HG03175 (cell line): ENCODE results near the gene RIPK1.
A peak's percentile ranks its signal among the peaks of the same experiment; 100 is the strongest.

ENCODE experiments used
- ATAC-seq: cut with Tn5 transposase; IDR thresholded peaks from one replicate; pipeline ENCODE4 v1.9.1; 2021; ENCODE audit warnings: mild to moderate bottlenecking, moderate library complexity; ENCODE audit not compliant: unreplicated experiment

RIPK1 gene

DNA sequence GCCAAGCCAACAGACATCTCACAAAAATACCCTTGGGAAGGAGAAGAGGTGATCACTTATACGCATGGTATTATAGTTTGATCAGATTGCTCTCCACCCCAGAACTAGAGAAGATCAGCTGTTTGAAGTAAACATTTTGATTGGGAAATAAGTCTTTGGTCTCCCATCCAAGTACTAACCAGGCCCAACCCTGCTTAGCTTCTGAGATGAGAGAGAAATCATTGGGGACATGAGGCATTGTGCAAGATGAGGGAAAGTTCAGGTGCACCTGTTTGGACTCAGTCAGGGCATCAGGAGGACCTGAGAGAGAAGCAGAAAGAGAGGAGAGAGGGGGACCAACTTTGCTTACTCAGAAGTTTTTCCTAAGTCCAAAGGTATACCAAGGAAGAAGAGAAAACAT, 11.4 kb downstream of the RIPK1 start:
- ATAC-seq, result no peak

DNA sequence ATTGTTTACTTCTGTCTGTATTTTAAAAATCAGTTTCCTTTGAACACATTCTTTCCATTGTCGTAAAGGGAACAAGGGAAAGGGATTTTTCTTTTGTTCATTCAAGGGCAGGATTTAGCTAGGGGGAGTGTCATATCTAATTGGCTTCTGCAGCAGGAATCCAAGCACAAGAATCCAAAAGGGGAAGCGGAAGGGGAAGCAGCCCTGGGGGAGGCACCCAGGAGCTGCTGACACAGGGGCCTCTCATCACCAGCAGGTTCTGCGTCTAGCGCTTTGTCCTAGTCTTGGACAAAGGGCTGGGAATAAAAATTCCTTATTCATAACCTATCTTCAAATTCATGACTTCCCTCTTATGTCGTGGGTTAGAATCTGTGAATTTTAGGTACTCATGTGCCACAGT, 13.7 kb downstream of the RIPK1 start:
- no peak for ATAC-seq

DNA sequence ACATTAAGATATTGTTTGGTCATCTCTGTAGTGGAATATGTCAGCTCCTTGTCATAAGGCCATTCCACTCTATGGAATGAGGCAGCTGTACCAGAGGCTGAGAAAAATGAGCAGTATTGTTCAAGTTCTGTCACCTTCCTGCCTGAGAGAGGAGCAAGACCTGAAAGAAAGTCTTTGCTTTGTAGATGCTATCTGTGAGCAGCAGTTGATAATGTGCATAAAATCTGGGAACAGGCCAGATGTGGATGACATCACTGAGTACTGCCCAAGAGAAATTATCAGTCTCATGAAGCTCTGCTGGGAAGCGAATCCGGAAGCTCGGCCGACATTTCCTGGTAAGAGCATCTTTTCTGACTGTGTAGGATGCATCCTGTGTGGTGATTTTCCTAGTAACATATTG, 16.8 kb downstream of the RIPK1 start:
- no peak for ATAC-seq

DNA sequence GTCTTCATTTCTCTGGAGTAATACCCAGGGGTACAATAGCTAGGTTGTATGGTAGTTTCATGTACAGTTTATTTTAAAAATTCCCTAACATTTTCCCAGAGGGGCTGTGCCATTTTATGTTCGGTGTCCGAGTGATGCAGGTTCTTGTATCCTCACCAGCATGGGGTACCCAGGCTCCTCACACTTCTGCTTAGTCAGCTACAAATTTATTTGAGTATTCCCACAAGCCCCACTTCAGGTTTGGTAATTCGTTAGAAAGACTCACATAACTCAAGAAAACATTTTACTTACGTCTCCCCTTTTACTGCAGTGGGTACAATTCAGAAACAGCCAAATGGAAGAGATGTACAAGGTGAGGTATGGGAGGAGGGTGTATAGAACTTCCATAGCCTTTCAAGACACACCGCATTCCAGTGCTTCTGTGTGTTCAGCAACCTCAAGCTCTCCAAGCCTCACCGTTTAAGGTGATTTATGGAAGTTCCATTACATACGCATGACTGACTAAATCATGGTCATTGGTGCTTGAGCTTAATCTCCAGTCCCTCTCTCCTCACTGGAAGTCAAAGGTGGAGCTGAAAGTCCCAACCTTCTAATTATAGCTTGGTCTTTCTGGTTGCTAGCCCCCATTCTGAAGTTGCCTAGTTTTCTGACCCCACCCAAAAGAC, 18.1 kb downstream of the RIPK1 start:
- ATAC-seq, result no peak

DNA sequence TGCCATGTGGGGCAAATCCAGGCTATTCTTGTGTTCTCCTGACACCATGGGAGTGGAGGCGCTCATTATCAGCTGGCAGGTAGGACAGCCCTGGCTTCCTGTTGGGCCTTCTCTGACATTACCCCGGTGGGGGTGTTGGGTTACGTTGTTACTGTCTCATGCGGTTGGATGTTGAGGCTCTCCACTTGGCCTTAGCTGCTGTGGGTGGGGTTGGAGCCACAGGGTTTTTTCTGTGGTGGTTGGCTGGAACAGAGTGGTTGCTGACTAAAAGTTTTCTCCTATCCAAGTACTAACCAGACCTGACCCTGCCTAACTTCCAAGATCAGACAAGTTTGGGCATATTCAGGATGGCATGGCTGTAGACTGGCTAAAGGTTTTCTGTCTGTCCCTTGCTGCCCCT, 20.2 kb downstream of the RIPK1 start:
- no peak for ATAC-seq

DNA sequence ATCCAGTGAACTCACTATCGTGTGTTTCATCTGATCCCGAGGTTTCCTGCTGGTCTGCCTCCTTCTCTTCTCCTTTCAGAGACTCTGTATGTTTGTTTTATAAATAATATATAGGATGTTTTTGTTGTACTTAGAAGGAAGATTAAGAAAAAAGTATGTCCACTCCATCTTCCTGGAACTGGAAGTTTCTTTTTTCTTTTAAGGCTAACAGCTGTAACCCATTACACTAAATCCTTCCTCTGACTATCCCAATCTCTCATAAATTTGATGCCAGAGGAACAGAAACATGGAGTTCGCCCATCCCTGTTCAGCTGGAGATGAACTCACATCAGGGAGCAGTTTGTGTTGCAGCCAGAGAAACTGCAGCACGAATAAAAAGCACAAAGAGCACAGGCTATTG, 20.7 kb downstream of the RIPK1 start:
- ATAC-seq, result no peak

DNA sequence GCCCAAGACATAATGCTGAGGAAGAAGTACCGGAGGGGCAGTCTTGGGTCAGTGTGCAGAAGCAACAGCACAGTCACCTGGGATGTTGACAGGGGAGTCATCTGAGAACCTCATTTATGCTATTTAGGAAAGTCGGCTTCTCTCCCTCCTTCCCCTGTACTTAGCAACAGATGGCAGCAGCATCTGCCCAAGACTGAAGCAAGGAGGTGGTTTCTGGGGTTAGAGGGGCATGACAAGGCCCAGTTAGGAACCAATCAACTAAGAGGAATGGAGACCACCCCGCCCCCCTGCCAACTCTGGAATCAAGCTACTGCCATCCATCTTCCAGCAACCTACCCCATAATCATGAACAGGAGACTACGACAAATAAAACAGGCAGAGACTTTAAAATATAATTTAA, 21.7 kb downstream of the RIPK1 start:
- ATAC-seq, result no peak

DNA sequence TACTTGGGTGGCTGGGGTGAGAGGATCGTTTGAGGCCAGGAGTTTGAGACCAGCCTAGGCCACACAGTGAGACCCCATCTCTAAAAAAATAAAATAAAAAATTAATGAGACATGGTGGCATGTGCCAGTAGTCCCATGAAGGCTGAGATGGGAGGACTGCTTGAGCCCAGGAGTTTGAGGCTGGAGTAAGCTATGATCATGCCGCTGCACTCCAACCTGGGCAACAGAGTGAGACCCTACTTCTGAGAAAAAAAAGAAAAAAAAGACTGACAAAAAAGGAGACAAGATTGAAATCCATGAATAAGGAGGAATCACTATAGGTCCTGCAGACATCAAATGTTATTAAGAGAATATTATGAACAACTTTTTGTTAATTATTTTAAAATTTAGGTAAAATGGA, 26.5 kb downstream of the RIPK1 start:
- ATAC-seq, result no peak

DNA sequence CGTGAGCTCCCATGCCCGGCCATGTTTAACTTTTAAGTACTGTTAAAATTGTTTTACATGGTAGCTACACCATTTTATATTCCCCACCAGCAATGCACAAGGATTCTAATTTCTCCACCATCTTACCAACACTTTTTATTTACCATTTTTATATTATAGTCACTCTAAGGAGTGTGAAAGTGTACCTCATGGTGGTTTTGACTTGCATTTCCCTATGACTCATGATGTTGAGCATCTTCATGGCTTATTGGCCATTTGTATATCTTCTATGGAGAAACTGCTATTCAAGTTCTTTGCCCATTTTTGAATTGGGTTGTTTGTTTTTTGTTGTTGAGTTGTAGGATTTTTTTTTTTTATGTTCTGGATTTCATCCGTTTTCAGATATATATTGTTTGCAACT, 34.6 kb downstream of the RIPK1 start:
- no peak for ATAC-seq

DNA sequence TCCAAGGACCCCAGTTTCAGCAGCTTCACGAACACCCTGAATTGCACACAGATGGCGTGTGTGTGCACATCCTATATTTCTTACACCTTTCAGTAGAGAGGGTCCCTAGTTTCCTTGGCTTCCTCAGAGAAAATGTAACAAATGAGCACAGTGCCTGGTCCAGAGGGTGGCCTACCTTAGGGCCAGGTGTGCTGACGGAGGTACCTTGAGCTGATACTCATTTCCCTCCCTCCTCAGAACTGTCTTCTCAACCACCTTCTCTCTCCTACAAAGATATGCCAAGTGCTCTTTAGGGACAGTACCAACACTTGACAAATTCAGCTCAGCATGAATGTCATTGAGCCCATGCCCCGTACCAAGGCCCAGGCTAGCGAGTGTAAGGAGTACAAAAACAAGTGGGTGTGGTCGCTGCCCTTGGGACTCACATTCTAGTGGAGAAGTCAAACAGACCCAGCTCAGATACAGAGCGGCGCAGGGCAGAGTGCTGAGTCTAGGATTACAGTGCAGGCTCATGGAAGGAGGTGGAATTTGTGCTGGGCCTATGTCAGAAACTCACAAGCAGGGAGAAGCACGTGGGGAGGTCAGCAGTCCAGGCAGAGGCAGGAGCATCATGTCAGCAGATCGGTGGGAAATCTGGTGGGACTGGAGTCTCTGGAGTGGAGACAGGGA, 40.6 kb downstream of the RIPK1 start:
- no peak for ATAC-seq

DNA sequence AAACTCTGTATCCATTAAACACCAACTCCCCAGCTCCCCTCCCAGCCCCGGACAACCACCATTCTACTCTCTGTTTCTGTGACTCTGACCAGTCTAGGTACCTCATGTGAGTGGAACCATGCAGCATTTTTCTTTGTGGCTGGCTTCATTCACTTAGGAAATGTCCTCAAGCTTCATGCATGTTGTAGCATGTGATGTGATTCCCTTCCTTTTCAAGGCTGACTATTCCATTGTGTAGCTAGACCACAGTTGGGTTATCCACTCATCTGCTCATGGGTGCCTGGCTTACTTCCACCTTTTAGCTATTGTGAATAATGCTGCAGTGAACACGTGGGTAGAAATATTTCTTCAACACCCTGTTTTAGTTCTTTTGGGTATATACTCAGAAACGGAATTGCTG, 41.5 kb downstream of the RIPK1 start:
- no peak for ATAC-seq

DNA sequence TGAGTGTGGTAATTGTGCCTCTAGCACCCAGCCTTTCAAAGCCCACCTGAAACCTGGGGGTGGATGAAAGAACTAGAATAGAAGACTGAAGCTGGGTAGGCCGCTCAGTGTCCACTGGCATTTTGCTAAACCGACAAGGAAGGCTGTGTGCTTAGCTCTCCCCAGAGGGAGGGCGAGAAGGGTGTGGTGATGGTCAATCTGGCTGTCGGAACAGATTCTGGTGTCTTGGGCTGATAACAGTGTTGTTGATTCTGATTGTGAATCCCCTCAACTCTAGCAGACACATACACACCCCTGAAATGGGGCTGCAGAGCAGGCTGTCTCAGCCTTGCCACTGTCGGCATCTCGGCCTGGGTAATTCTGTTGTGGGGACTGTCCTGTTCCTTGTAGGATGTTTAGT, 46.1 kb downstream of the RIPK1 start:
- no peak for ATAC-seq

DNA sequence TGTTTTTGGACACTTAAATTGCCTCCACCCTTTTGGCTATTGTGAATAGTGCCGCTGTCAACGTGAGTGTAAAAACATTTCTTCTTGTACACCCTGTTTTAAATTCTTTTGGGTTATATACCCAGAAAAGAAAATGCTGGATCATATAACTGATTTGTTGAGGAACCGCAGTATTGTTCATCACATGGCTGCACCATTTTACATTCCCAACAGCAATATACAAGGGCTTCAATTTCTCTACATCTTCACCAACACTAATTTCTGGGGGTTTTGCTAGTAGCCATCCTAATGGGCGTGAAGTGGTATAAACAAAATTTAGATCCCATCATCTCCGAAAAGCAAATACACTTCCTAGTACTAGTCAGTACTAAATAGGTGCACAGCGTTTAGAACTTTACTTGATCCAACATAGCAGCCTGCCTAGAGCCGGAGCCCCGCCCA, 49.6 kb downstream of the RIPK1 start:
- no peak for ATAC-seq

DNA sequence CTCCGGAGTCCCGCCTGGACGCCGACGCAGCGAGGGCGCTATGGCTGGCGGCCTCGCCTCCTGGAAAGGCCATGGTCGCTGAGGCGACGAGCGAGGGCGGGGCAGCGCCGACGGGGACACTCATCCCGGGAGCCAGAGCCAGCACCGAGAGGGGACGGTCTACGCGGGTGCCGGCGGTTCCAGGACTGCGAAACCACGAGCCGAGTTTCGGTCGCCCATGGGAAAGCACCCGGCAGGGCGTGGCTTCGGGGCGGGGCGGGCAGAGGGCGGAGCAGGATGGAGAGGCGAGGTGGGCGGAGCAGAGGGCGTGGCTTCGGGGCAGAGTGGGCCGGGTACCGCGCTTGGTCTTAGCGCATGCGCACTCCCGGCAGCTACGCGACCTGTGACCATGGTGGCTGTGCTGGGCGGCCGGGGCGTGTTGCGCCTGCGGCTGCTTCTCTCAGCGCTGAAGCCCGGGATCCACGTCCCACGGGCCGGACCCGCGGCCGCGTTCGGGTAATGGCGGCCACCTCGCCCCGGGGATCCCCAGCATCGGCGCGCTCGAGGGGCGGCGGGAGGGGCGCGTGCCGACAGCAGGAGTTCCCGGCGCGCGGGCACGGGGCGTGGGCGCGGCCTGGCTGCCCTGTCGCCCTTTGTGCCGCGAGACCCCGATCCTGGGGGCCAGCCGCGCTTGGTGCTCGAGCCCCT, 50.2 kb downstream of the RIPK1 start, which contains the start of gene BPHL:
TSS of gene BPHL (plus strand) at position 359 of the 687 bp plus-strand sequence. CDS start at position 389, 30 bp downstream.
- peak; percentile 93 for ATAC-seq

DNA sequence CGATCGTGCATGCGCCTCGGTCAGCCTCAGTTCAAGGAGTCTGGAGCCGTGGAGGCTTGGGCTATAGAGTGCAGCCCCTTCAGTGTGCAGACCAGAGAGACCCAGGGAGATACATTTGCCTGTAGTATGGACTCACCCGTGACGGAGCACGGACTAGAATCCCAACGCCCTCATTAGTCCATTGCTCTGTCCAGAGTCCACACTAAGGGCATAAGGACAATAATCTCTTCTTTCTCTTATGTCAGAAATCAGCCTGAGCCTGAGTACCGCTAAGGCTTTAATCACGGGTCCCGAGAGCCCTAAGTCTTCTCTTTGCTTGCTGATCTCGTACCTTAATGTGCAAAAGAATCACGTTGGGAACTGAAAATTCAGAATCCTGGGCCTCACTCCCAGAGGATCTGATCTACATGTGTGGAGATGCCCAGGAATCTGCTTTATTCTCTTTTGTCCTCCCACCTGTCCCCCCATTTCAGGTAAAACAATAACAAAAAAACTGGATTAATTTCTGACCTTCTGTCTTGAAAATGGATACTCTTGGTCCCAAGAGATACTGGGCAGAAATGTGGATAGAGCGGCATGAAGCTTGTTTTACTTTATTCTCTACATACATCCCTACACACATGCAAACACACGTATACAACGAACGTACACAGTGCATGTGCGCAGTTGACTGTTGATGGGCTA, 50.9 kb downstream of the RIPK1 start:
- peak; percentile 34 for ATAC-seq

DNA sequence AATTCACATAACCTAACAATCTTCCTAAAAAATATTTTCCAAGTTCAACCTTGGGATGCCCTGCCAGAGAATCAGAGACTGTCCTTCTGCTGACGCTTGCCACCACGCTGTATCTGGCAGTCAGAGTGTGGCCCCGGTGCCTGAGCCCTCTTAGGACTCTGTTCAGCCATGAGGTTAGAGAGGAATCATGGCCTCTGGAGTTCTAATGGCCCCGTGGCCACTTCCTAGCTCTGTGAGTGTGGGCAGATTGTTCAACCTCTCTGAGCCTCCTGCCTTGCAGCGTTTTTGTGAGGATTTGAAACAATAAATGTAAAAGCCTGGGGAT, 52.4 kb downstream of the RIPK1 start:
- ATAC-seq, result no peak

DNA sequence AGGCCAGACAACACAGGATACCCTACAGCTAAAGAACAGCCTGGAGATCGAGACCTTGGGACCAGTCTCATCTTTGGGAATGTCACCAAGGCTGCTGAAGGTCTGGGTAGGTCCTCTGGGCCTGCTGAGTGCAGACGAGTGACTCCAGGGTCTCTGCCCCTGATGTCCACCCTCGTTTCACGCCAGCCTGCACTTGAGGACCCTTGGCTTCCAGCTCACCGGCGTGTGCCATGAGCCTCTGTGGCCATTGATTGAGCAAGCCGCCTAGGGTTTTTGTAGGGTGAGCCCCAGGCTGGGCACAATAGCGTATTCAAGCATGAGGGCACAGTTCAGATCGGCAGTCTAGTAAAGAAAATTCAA, 54.5 kb downstream of the RIPK1 start:
- no peak for ATAC-seq

DNA sequence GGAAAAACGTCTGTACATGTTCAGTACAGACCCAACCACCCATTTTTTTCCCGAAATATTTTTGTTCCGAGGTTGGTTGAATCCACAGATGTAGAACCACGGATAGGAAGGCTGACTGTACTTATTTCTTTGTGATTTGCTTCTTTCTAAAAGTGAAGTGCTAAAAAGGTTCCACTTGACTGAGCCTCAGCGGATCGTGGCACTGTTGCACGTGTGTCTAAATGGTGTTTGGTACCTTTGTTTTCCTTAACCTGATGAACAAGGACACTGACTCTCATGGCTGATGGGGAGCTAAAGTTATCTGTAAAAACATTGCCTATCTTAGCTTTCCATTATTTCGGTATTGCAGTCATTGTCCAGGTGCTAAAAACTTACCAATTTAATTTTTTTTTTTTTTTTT, 56.4 kb downstream of the RIPK1 start:
- no peak for ATAC-seq

DNA sequence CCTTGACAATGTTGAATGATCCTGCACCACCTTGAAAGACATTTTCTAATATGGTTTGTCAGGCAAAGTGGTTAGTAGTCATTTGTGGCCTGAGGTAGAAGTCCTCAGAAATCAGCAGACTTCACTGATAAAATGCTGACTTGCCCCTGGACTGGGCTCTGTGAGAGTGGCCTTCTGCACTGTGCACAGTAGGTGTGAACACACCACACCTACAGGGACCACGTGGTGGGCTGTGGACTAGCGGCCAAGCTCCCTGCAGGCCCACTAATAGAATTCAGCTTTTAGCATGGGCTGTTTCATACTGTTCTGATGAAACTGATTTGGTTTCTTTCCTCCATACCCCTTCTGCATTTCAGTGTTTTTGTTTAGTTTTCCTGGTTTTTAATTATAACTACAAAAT, 57.5 kb downstream of the RIPK1 start:
- ATAC-seq, result no peak

DNA sequence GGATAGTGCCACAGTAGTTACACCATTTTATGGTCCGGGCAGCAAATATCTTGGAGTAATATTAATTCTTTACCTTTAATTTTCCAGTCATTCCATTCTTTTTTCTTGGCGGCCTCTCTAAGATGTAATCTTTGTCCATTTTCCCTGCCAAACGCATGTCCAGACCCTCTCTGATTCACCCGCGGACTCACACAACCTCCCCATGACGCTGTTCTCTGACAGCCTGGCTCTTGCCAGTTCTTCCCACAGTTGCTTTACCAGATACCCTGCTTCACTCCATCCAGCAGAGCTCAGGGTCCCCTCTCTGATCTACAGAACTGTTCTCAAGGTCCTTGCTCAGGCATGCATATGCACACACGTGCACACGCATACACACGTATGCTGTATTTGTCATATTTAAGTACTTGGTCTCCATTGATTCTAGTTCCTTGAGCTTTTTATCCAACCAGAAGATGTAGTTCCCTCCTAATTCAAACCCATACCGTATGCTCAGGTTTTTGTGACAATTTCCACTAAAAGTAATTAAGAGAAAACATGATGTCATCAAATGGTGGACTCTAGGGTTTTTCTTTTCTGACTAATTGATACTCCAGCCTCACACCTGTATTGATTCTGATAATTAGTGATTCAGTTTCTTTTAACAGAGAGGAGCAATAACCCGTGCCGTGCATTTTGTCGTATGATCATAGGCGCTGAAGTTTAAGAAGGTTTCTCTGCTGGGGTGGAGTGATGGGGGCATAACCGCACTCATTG, 60.2 kb downstream of the RIPK1 start:
- ATAC-seq, result no peak

DNA sequence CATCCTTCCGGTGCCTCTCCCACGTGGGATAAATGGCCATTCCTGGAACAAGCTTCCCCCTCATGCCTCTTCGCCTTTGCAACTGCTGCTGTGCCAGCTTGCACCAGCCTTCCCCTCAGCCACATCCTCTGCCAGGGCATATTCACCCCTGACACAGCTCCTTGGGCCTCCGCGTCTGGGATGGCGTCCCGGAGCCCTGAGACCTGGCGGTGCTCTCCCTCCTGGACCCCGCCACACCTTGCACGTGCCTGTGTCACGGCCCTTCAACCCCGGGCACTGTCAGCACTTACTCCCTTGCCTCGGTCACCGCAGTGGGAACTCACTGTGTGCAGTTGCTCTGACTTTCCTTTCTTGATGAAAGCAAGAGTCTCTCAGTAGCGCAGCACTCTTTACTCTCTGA, 63.4 kb downstream of the RIPK1 start:
- no peak for ATAC-seq
